Measurements from ENCODE around the gene NEK4.

Gene NEK4

DNA sequence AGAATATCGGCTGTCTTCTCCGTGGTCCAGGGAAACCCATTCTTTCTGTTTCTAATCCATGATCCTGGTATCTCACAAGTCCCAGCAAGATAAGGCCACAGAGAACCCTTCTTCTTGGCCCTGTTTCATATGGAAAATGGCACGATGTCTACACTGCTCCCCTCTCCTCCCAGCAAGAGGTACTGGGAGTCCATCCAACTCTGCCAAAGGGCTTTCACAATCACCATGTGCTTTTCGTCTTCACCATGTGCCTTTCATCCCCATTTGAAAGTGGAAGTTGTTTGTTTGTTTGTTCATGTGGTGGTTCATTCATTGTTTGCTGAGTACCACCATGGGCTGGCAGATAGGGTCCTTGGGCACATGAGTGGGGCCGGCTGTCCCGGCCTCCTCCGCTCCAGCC is 29.3 kb upstream of the NEK4 start:
- H3K9me3 Mint-ChIP-seq, result no peaks in the 10 kb centered on the region
- CTCF ChIA-PET, result interaction anchor here (0.7 to 2.1 kb wide), 4 partner anchors 11 to 26 kb away, joined by 3 to 8 read pairs (median 5); no protein-coding TSS in a partner anchor
- DNase-seq, result no peak
- no peaks in the 10 kb centered on the region for H3K36me3 Mint-ChIP-seq
- peaks cover 21% of the 10 kb centered on the region for H3K27me3 Mint-ChIP-seq
- H3K4me3 Mint-ChIP-seq, result no peak overlapping the region
- H3K27ac Mint-ChIP-seq, result no peak overlapping the region
- H3K4me1 Mint-ChIP-seq, result no peaks in the 10 kb centered on the region

- no peak overlapping the region for H3K4me3 Mint-ChIP-seq
- CTCF ChIA-PET, result interaction anchor here (0.5 to 2.1 kb wide), 13 partner anchors 8 to 129 kb away, joined by 3 to 8 read pairs (median 4); partner anchors contain the start of gene NEK4
- no peaks in the 10 kb centered on the region for H3K9me3 Mint-ChIP-seq
- H3K4me1 Mint-ChIP-seq, result no peaks in the 10 kb centered on the region
- H3K27ac Mint-ChIP-seq, result no peak overlapping the region
- no peaks in the 10 kb centered on the region for H3K36me3 Mint-ChIP-seq
- peaks cover 27% of the 10 kb centered on the region for H3K27me3 Mint-ChIP-seq
- peak; percentile 46 for DNase-seq
These were observed 28.3 kb upstream of the NEK4 start for GRCh38 chr3:52798978-52799476.

- CTCF ChIA-PET, result interaction anchor here (0.5 to 2.1 kb wide), 12 partner anchors 9 to 129 kb away, joined by 3 to 8 read pairs (median 4); partner anchors contain the start of gene NEK4
- Mint-ChIP-seq H3K27me3 (peaks cover 32% of the 10 kb centered on the region), H3K9me3 (no peaks in the 10 kb centered on the region), H3K36me3 (no peaks in the 10 kb centered on the region), H3K27ac (no peak overlapping the region), H3K4me1 (no peaks in the 10 kb centered on the region), H3K4me3 (no peak overlapping the region)
- no peak for DNase-seq
These were observed 27.7 kb upstream of the NEK4 start for GRCh38 chr3:52798376-52798977.

DNA sequence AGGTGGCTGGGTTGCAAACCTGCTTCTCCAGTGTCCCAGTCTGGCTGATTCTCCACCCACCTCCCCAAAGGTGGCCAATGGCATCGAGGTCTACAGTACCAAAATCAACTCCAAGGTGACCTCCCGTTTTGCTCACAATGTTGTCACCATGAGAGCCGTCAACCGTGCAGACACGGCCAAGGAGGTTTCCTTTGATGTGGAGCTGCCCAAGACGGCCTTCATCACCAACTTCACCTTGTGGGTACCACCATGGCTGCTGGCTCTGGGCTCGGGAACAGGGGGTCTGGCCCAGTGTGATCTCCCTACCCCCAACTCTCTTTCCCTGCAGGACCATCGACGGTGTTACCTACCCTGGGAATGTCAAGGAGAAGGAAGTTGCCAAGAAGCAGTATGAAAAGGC is 25.7 kb upstream of the NEK4 start:
- H3K27me3 Mint-ChIP-seq, result peaks cover 44% of the 10 kb centered on the region
- no peak for DNase-seq
- CTCF ChIA-PET, result interaction anchor here (1.8 kb wide), 1 partner anchor 25 kb away, joined by 3 read pairs; no protein-coding TSS in a partner anchor
- H3K9me3 Mint-ChIP-seq, result no peaks in the 10 kb centered on the region
- H3K36me3 Mint-ChIP-seq, result no peaks in the 10 kb centered on the region
- no peak overlapping the region for H3K4me3 Mint-ChIP-seq
- H3K27ac Mint-ChIP-seq, result no peak overlapping the region
- H3K4me1 Mint-ChIP-seq, result no peaks in the 10 kb centered on the region

GRCh38 chr3:52795298-52795900 is 24.7 kb upstream of the NEK4 start:
- H3K4me3 Mint-ChIP-seq, result no peak overlapping the region
- CTCF ChIA-PET, result interaction anchor here (1.8 kb wide), 1 partner anchor 26 kb away, joined by 3 read pairs; no protein-coding TSS in a partner anchor
- no peaks in the 10 kb centered on the region for H3K9me3 Mint-ChIP-seq
- DNase-seq, result no peak
- H3K27me3 Mint-ChIP-seq, result peaks cover 40% of the 10 kb centered on the region
- no peaks in the 10 kb centered on the region for H3K36me3 Mint-ChIP-seq
- H3K27ac Mint-ChIP-seq, result no peak overlapping the region
- no peaks in the 10 kb centered on the region for H3K4me1 Mint-ChIP-seq

DNA sequence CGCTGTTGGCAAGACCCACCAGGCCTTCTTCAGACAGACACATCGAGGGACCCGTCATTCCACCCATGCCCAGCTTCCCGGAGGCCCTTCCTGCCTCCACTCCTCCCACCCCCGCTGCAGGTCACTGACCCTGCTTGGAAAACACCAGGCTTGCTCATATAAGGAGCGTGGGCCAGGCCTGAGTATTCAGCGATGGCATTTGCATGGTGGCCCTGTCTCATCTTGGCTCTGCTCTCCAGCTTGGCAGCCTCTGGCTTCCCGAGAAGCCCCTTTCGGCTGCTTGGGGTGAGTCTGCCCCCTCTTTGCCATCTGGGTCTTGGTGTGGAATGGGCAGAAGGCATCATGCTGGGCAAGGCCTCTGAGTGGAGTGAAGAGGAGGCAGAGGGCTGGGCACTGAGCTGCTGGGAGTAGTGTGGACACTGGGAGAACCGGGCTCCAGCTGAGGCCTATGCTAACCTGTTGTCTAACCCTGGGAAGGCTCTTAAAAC is 23.9 kb upstream of the NEK4 start, which contains the start of gene ITIH3:
Gene ITIH3, plus strand, starts transcription at position 185 of the 488 bp plus-strand sequence. Its CDS starts 8 bp downstream, at position 193.
- CTCF ChIA-PET, result no interaction called here
- Mint-ChIP-seq H3K4me1 (no peaks in the 10 kb centered on the region), H3K27me3 (peaks cover 38% of the 10 kb centered on the region), H3K36me3 (no peaks in the 10 kb centered on the region), H3K27ac (no peak within 1 kb of the TSS), H3K4me3 (no peak within 1 kb of the TSS), H3K9me3 (no peaks in the 10 kb centered on the region)
- DNase-seq, result no peak

- Mint-ChIP-seq H3K4me1 (no peaks in the 10 kb centered on the region), H3K9me3 (no peaks in the 10 kb centered on the region), H3K27ac (no peak overlapping the region), H3K36me3 (no peaks in the 10 kb centered on the region), H3K27me3 (peaks cover 42% of the 10 kb centered on the region), H3K4me3 (no peak overlapping the region)
- CTCF ChIA-PET, result no interaction called here
- no peak for DNase-seq
These were observed 23.2 kb upstream of the NEK4 start for GRCh38 chr3:52793702-52794611.

GRCh38 chr3:52792961-52793695 is 22.4 kb upstream of the NEK4 start:
- no peak for DNase-seq
- CTCF ChIA-PET, result no interaction called here
- H3K36me3 Mint-ChIP-seq, result no peaks in the 10 kb centered on the region
- H3K27ac Mint-ChIP-seq, result no peak overlapping the region
- no peak overlapping the region for H3K4me3 Mint-ChIP-seq
- peaks cover 45% of the 10 kb centered on the region for H3K27me3 Mint-ChIP-seq
- no peaks in the 10 kb centered on the region for H3K9me3 Mint-ChIP-seq
- H3K4me1 Mint-ChIP-seq, result no peaks in the 10 kb centered on the region

GRCh38 chr3:52792413-52792812 is 21.7 kb upstream of the NEK4 start:
- DNase-seq, result no peak
- Mint-ChIP-seq H3K27me3 (peaks cover 43% of the 10 kb centered on the region), H3K9me3 (no peaks in the 10 kb centered on the region)

DNA sequence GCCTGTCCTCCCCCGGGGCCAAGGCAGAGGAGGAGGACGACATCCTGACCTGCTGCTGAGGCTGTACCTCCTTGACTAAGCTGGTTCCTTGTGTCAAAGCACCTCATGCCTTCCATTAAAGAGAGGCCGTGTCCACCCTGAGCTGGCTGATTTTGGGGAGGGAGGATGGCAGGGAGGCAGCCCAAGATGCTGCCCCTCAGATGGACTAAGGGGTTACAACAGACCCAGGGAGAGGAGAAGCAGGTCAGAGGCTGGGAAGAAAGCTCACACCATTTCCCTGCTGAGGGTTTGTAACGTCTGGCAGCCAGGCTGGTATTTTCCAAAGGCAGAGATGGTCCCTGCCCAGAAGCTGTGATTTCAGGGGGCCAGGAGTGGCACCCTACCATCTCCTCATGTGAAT is 21.2 kb upstream of the NEK4 start:
- H3K9me3 Mint-ChIP-seq, result no peaks in the 10 kb centered on the region
- no peak for DNase-seq
- CTCF ChIA-PET, result interaction anchor here (1.4 kb wide), 1 partner anchor 8 kb away, joined by 4 read pairs; no protein-coding TSS in a partner anchor

More at GRCh38 chr3:52792413-52792812, 21.7 kb upstream of the NEK4 start:
- CTCF ChIA-PET, result interaction anchor here (1.4 kb wide), 1 partner anchor 9 kb away, joined by 4 read pairs; no protein-coding TSS in a partner anchor
- Mint-ChIP-seq H3K36me3 (no peaks in the 10 kb centered on the region), H3K4me3 (no peak overlapping the region), H3K27ac (no peak overlapping the region), H3K4me1 (no peaks in the 10 kb centered on the region)

GRCh38 chr3:52791366-52791765 is 20.6 kb upstream of the NEK4 start:
- peaks cover 40% of the 10 kb centered on the region for H3K27me3 Mint-ChIP-seq
- no peaks in the 10 kb centered on the region for H3K36me3 Mint-ChIP-seq
- no peak overlapping the region for H3K27ac Mint-ChIP-seq
- CTCF ChIA-PET, result interaction anchor here (1.4 kb wide), 1 partner anchor 8 kb away, joined by 4 read pairs; no protein-coding TSS in a partner anchor
- DNase-seq, result no peak
- no peaks in the 10 kb centered on the region for H3K9me3 Mint-ChIP-seq
- H3K4me3 Mint-ChIP-seq, result no peak overlapping the region
- no peaks in the 10 kb centered on the region for H3K4me1 Mint-ChIP-seq

More for the DNA sequence above, 21.2 kb upstream of the NEK4 start:
- Mint-ChIP-seq H3K27ac (no peak overlapping the region), H3K27me3 (peaks cover 43% of the 10 kb centered on the region), H3K36me3 (no peaks in the 10 kb centered on the region), H3K4me3 (no peak overlapping the region), H3K4me1 (no peaks in the 10 kb centered on the region)

DNA sequence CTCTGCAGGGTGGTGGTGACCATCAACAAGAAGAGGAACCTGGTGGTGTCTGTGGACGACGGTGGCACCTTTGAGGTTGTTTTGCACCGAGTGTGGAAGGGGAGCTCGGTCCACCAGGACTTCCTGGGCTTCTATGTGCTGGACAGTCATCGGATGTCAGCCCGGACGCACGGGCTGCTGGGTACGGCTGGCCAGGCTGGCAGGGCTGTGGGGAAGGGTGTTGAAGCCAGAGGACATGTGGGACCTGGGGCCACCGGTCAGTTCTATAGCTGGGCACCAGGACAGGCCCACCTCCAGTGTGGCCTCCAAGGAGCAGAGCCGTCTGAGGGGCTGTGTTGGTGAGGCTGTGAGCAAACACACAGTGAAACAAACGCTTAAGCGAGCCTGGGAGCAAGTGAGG is 20.0 kb upstream of the NEK4 start:
- Mint-ChIP-seq H3K4me3 (no peak overlapping the region), H3K27ac (no peak overlapping the region), H3K9me3 (no peaks in the 10 kb centered on the region), H3K27me3 (peaks cover 34% of the 10 kb centered on the region), H3K36me3 (no peaks in the 10 kb centered on the region), H3K4me1 (no peaks in the 10 kb centered on the region)
- DNase-seq, result no peak
- CTCF ChIA-PET, result no interaction called here

GRCh38 chr3:52790337-52790736 is 19.6 kb upstream of the NEK4 start:
- Mint-ChIP-seq H3K4me1 (no peaks in the 10 kb centered on the region), H3K27ac (no peak overlapping the region)

More at GRCh38 chr3:52790337-52790736, 19.6 kb upstream of the NEK4 start:
- CTCF ChIA-PET, result no interaction called here
- Mint-ChIP-seq H3K27me3 (peaks cover 32% of the 10 kb centered on the region), H3K4me3 (no peak overlapping the region), H3K36me3 (no peaks in the 10 kb centered on the region), H3K9me3 (no peaks in the 10 kb centered on the region)
- DNase-seq, result no peak
